GM12874 (cell line): ENCODE data around the gene RIMBP2.

ENCODE experiments used
- CTCF ChIP-seq: IDR thresholded peaks from 2 replicates; pipeline ENCODE4 v1.5.1; 2011; ENCODE audit warnings: low read depth, mild to moderate bottlenecking, control low read depth, low read length, moderate library complexity; ENCODE audit not compliant: insufficient read depth

Gene RIMBP2

DNA sequence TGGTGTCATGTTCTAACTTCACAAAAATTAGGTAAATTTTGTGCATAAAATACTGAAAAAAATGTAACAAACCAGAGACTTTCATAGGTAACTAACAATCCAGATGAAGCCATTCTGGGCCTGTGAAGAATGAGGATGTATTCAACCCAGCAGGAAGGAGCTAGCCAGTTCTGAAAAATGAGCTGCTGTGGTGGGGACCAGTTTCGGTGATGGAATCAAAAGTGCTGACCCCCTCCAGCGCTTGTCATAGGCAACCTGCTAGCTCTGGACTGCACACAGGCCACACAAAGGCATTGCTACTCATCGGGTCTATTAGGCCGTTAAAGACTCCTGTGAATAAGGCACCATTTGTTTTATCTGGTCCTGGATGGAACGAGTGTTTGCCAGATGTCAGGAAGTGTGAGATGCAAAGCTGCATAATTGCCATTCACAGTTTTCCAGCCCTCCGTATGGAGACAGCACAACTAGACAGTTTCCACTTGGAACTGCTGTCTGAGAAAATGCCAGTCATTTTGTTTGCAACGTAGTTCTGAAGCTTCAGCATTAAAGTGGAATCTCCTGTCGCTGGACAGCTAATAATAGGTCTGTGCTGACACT, 3.3 kb upstream of the RIMBP2 start:
- no peak for TF ChIP-seq CTCF

DNA sequence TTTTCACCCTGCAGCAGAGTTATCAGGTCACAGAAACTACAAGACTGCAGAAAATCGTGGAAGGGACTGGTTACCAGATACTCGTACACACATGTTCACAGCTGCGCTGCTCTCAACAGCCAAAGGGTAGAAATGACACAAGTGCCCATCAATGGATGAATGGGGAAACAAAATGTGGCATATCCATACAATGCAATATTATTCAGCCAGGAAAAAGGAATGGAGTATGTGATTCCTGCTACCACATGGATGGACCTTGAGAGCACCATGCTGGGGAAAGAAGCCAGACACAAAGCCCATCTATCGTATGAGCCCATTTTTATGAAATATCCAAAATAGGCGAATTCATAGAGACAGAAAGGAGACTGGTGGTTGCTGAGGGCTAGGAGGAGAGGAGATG, 1.7 kb upstream of the RIMBP2 start:
- no peak for TF ChIP-seq CTCF

- TF ChIP-seq CTCF = no peak
Measured at GRCh38 chr12:130716969-130717366, 869 bp upstream of the RIMBP2 start.

- TF ChIP-seq CTCF = no peak
Measured at GRCh38 chr12:130715150-130715997, 725 bp downstream of the RIMBP2 start.

GRCh38 chr12:130714591-130715149, 1.4 kb downstream of the RIMBP2 start:
- no peak for TF ChIP-seq CTCF

- TF ChIP-seq CTCF = no peak
Measured at GRCh38 chr12:130714091-130714590, 2.0 kb downstream of the RIMBP2 start.

GRCh38 chr12:130713581-130713991, 2.5 kb downstream of the RIMBP2 start:
- no peak for TF ChIP-seq CTCF
